DMS153 (cell line): Measurements from ENCODE around the gene PRR5.

Source experiments
- DNase-seq: peaks from one replicate; lab custom pipeline; 2025; lab: John Stamatoyannopoulos, UW

Gene PRR5

DNA sequence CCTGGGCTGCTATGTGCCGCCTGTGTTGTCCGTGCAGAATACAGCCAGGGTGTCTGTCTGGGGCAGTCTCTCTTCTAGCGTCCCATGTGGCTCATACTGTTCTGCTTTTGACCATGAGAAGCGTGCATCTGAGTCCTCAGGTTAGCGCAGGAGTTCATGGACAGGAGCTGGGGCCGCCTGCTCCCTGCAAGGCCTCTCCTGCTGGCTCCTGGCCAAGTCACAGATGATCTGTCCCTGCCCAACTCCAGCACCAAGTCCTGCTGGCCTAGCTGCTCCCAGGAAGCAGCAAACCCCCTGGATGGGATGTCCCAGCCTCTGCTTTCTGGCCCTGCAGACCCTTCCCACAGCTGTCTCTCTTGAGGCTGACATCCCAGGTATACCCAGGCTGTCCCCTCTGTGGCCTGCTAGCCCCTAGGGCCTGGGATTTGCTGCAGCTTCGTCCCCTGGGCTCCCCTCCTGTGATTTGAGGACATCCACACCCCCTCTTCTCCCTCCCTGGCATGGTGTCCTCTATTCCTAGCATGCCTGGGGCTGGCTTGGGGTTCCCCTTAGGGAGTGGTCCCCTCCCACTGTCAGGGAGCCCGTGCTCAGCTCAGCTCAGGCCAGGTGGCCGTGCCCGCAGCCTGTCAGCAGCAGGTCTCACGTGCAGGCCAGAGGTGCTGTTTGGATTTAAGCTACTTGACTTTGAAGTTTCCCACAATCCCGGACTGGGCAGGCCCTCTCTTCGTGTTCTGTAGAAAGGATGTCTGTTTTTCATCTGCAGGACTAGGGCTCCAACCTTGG is 17.8 kb downstream of the PRR5 start:
- DNase-seq, result no peak

DNA sequence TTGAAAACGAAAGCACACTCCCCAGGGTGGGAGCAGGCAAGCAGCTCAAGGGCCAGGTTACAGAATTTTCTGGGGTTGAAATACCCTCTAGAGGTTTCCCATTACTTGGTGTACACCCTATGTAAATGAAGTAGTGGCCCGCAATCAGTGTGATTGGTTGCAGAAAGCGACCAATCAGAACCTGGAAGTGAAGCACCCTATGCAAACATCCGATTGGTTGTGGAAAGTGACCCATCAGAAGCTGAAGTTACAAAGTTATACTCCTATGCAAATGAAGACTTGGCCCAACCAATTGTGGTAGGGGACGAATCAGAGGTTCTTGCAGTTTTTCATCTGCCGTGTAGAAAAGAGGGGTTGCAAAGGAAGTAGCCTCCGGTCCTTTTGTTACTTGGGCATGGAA is 19.2 kb downstream of the PRR5 start:
- no peak for DNase-seq

DNA sequence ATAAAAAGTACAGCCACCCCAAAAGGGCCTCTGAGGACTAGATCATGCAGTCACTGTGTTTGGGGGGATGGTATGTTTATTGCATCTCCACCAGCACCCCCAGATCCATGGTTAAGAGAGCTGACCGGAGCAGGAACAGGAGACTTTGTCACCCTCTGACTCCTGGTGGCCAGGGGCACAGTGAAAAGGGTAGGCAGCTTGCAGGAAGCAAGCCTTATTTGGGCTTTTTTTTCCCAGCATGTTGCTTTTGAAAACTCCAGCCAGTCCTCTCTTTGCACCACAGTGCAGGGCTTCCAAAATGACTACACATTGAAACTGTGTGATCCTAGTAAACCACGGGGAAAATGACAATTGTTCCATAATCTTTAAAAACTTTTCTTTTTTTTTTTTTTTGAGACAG is 20.6 kb downstream of the PRR5 start:
- DNase-seq, result no peak

GRCh38 chr22:44723801-44724200 is 21.8 kb downstream of the PRR5 start:
- DNase-seq, result no peak

GRCh38 chr22:44724416-44724815 is 22.4 kb downstream of the PRR5 start:
- no peak for DNase-seq

GRCh38 chr22:44724859-44725258 is 22.9 kb downstream of the PRR5 start:
- DNase-seq, result no peak

DNA sequence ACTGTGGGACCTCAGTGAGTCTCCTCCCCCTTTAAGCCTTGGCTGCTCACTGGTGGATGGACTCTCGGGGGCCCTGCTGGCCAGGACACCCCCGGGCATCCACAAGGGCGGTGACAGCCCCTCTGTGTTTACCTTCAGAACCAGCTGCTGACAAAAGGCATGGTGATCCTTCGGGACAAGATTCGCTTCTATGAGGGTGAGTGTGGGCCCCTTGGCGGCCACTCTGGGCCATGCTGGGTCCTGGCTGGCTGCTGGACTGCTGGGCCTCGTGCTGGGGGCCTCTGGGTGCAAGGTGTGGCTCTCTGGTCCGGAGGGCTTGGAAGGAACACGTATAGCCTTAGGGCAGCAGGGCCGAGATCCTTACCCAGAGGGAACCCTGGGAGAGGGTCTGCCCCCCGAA is 24.4 kb downstream of the PRR5 start:
- DNase-seq, result no peak

DNA sequence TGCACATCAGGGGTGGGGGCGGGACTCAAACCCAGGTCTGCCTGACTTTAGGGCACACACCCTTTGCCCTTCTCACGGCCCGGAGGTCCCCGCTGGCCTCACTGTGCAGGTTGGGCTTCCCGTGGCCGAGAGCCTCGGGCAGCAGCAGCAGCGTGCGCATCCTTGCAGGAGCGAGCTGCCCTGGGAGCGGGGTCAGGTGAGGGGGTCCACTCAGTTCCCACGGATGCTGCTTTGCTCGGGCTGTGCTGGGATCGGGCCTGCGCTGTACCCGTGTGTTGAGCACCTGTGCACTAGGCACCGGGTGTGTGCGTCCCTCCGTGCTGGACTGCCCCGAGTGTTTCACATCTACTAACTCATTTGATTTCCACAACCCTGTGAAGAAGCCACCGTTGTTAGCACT is 25.1 kb downstream of the PRR5 start:
- no peak for DNase-seq

- no peak for DNase-seq
These were observed 25.7 kb downstream of the PRR5 start for GRCh38 chr22:44727709-44728108.

- DNase-seq, result no peak
These were observed 26.8 kb downstream of the PRR5 start for GRCh38 chr22:44728761-44729324.

DNA sequence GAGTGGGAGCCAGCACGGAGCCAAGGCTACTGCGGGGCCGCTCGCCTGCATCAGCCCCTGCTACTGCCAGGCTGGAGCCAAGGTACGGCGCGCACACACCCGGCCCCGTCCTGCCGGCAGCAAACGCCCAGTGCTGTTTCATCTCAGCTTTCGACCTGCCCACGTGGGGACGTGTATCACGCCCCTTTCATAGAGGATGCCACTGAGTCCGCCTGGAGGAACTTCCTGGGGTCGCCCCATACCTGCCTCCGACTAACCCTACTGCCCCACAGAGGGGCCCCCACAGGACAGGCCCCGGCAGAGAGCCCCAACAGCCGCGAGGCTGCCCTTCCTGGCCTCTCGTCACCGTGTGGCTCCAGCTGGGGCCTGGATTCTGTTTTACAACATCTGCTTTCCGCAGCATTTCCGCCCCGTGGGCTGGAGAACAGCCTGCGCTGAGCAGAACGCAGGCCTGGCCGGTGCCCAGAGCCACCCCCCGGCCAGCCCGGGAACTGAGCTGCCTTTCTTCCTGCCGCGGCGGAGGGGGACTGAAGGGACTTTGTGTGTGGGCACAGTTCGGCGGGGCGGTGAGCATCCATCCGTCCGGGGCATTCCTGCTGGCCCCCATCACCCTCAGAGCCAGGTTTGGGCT is 27.5 kb downstream of the PRR5 start:
- DNase-seq, result no peak

GRCh38 chr22:44730022-44730393 is 28.0 kb downstream of the PRR5 start:
- DNase-seq, result no peak

DNA sequence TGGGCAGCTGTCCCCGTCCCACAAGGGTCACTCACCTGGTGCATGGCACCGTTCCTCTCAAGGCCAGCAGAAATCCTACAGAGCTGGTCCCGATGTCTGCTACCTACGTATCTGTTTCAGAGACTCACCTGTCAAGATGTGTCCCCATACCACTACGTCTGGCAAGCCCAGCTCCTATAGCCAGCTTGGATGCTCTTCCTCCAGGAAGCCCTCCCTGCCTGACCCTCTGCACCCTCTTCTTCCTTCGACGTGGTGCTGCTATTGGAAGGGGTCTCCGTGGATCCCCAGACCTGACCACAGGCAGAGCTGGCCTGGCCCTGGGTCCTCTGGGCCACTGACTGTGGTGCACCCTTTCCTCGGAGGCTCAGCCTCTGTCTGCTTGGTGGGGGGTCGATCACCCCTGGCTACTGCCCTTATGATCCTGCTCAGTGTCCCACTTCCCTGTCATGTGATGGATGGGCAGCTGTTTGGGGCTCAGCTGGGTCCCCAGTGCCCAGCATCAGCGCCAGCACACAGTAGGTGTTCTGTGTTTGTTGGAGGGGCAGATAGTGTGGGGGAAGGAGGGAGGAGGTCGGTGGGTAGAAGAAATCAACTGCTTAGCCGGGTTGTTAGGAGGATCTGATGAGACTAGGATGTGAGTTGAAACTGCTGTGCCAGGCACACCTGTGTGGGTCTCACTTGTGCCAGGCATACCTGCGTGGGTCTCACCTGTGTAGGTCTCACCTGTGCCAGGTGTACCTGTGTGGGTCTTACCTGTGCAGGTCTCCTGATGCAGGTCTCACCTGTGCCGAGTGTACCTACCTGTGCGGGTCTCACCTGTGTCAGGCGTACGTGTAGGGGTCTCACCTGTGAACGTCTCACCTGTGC is 28.7 kb downstream of the PRR5 start:
- no peak for DNase-seq

GRCh38 chr22:44731357-44731970 is 29.5 kb downstream of the PRR5 start:
- no peak for DNase-seq

- DNase-seq, result no peak
These were observed 30.1 kb downstream of the PRR5 start for GRCh38 chr22:44732017-44732561.

GRCh38 chr22:44732661-44733060 is 30.7 kb downstream of the PRR5 start:
- DNase-seq, result no peak

- DNase-seq, result no peak
These were observed 31.6 kb downstream of the PRR5 start for GRCh38 chr22:44733426-44734106.

GRCh38 chr22:44734278-44734677 is 32.3 kb downstream of the PRR5 start:
- DNase-seq, result no peak

DNA sequence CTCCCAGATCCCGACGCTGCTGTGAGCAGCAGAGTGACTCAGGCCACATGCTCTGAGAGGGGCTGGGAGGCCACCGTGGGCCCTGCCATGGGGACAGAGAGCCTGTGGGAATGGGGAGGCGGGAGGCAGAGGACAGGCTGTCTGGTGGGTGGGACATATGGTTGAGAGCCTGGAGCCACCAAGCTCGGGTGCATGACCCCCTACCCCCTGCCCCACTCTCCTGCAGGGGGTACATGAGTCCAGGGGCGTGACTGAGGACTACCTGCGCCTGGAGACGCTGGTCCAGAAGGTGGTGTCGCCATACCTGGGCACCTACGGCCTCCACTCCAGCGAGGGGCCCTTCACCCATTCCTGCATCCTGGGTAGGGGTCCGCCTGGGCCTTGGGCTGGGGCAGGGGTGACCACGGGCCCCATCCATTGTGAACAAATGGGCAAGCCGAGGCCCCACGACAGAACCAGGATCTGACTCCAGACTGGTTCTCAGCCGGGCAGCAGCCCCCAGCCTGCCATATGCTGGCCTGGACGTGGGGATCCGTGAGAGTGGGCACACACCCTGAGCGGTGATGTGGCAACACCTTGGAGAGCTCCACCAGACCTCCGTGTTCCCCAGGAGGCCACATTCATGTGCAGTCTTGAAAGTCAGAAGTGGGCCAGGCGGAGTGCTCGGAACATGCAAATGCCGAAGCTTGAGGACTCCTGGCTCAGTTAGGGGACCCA is 33.0 kb downstream of the PRR5 start:
- DNase-seq, result no peak
